Activated CD8-positive, alpha-beta memory T cell treated with anti-CD3 and anti-CD28 coated beads, Interleukin-2, amount 10 ng/mL, durations not matched to agents 7 days and 5 days (primary cell): ENCODE measurements around the gene TMC5. TPM values are rescaled to one million over a fixed set of nuclear protein-coding genes. Genes with fewer than 3 reads are reported as not detected.
A peak's percentile ranks its signal among the peaks of the same experiment; 100 is the strongest.
"Not testable (repeated sequence)": the region's sequence is repeated elsewhere in the genome, so short reads cannot be mapped to it uniquely, and the experiment has no call there.

Source experiments
- ATAC-seq: fragments of 150-1000 bp; cut with Tn5 transposase; one replicate; pipeline ENCODE4 v1.10.0; 2021; ENCODE audit warnings: moderate library complexity
- CTCF ChIA-PET: fragments of 350-600 bp; sonication (Branson Sonifier 250); formaldehyde crosslinking; loops from one replicate; lab custom pipeline; 2021; ENCODE audit warnings: antibody characterized with exemption; lab: Charles Lee
- DNase-seq: peaks from one replicate; pipeline ENCODE4 v3.0.0-alpha.2; 2020
- H3K27ac Mint-ChIP-seq: one replicate; pipeline ENCODE4 v1.8.0; 2021; ENCODE audit warnings: mild to moderate bottlenecking, mixed read lengths
- H3K27me3 Mint-ChIP-seq: one replicate; pipeline ENCODE4 v1.8.0; 2021; ENCODE audit warnings: mixed read lengths
- H3K36me3 Mint-ChIP-seq: one replicate; pipeline ENCODE4 v1.8.0; 2021; ENCODE audit warnings: mild to moderate bottlenecking, mixed read lengths
- H3K4me1 Mint-ChIP-seq: one replicate; pipeline ENCODE4 v1.8.0; 2021; ENCODE audit warnings: mixed read lengths
- H3K4me3 Mint-ChIP-seq: one replicate; pipeline ENCODE4 v1.8.0; 2021; ENCODE audit warnings: mild to moderate bottlenecking, moderate library complexity, mixed read lengths
- H3K9me3 Mint-ChIP-seq: one replicate; pipeline ENCODE4 v1.8.0; 2022; ENCODE audit warnings: low read depth, mixed read lengths
- total RNA-seq, 2 experiments: library from RNA; stranded (reverse); gene quantifications; one replicate each; pipeline ENCODE4 v1.2.3, GENCODE V29; 2021

Gene TMC5
- total RNA-seq: under 1 TPM in 1 of 2 experiments, not detected in 1; 0.09 TPM

- Mint-ChIP-seq H3K4me1 (no peaks in the 10 kb centered on the region), H3K27ac (no peak within 1 kb of the TSS), H3K27me3 (peaks cover 11% of the 10 kb centered on the region), H3K4me3 (no peak within 1 kb of the TSS), H3K36me3 (no peaks in the 10 kb centered on the region), H3K9me3 (peaks cover 4% of the 10 kb centered on the region)
- CTCF ChIA-PET: interaction anchor here (0.6 kb wide), 1 partner anchor 19 kb away, joined by 3 read pairs; no protein-coding TSS in a partner anchor
- ATAC-seq (no peak), DNase-seq (no peak)
Measured at GRCh38 chr16:19417640-19418039, at the start of gene TMC5. Gene TMC5 (plus strand): TSS chr16:19417883. CDS start chr16:19440039, 22,156 bp downstream.

DNA sequence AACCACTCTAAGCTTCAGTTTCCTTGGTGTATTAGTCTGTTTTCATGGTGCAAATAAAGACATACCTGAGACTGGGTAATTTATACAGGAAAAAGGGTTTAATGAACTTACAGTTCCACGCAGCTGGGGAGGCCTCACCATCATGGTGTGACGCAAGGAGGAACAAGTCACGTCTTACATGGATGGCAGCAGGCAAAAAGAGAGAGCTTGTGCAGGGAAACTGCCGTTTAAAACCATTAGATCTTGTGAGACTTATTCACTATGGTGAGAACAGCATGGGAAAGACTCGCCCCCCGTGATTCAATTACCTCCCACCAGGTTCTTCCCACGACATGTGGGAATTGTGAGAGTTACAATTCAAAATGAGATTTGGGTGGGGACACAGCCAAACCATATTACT lies 45.1 kb upstream of the TMC5 start:
- not testable (repeated sequence) for H3K4me3 Mint-ChIP-seq, H3K36me3 Mint-ChIP-seq, H3K4me1 Mint-ChIP-seq, H3K9me3 Mint-ChIP-seq, H3K27ac Mint-ChIP-seq, DNase-seq, H3K27me3 Mint-ChIP-seq, ATAC-seq
- CTCF ChIA-PET: interaction anchor here (2.4 kb wide), 1 partner anchor 9 kb away, joined by 5 read pairs; no protein-coding TSS in a partner anchor

DNA sequence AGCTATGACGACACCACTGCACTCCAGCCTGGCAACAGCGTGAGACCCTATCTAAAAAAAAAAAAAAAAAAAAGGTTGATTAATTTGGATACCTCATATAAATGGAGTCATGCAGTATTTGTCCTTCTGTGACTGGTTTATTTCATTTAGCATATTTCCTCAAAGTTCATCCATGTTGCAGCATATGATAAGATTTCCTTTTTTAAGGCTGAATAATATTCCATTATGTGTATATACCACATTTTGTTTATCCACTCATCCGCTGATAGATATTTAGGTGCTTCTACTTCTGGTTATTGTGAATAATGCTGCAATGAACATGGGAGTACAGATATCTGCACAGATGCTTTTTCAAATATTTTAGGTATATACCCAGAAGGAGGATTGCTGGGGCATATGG lies 43.3 kb upstream of the TMC5 start:
- DNase-seq (no peak), ATAC-seq (no peak)
- no peak overlapping the region for H3K27ac Mint-ChIP-seq
- H3K9me3 Mint-ChIP-seq: no peaks in the 10 kb centered on the region
- H3K4me1 Mint-ChIP-seq: no peaks in the 10 kb centered on the region
- H3K27me3 Mint-ChIP-seq: peaks cover 8% of the 10 kb centered on the region
- no peak overlapping the region for H3K4me3 Mint-ChIP-seq
- CTCF ChIA-PET: interaction anchor here (1.0 kb wide), 1 partner anchor 288 kb away, joined by 9 read pairs; no protein-coding TSS in a partner anchor
- no peaks in the 10 kb centered on the region for H3K36me3 Mint-ChIP-seq

DNA sequence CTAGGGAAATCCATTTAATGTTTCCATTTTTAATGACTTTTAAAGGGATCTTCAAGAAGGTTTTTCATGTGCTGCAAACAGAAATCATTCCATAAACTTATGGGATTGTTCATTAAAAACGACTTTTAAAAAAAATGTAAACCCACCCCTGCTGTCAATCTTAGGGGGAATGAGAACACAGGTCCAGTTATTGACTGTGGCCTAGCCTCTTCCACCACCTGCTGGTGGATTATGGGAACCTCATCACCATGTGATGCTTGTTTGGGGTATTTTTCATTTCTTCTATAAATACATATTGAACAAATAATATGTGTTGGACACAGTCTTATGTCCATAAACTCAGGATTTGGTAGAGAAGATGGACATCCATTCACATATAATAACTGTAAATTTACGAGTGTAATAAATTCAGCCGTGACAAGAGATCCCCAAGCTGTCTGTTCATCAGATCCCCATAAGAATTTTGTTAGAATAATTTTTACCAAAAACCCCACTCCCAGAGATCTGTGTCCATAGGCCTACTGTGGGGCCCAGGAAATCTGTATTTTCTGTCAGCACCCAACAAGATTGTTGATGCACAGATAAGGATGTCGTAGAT lies 42.0 kb upstream of the TMC5 start:
- ATAC-seq: peak; percentile 61
- peak; percentile 48 for DNase-seq
- Mint-ChIP-seq H3K9me3 (no peaks in the 10 kb centered on the region), H3K27me3 (peaks cover 8% of the 10 kb centered on the region), H3K36me3 (no peaks in the 10 kb centered on the region), H3K27ac (no peak overlapping the region), H3K4me3 (no peak overlapping the region), H3K4me1 (peaks cover 10% of the 10 kb centered on the region)
- CTCF ChIA-PET: interaction anchor here (0.7 to 1.1 kb wide), 5 partner anchors 273 to 292 kb away, joined by 3 to 9 read pairs (median 4); no protein-coding TSS in a partner anchor

DNA sequence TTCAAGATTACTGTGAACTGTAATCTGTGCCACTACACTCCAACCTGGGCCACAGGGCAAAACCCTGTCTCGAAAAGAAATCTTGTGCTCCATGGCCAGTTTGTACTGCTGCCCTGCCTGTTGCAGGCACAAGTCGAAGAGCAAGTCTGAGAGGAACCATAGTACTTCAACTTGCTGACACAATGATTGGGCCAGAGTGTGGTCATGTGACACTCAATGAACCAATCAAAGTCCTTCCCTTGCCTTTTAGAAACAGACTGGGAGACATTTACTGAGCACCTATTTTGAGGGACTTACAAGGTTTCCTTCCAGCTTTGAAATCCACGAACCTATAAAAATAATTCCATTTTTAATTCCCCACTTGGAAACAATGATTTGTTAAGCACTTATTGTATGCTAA lies 39.8 kb upstream of the TMC5 start:
- H3K27me3 Mint-ChIP-seq: peaks cover 24% of the 10 kb centered on the region
- no peaks in the 10 kb centered on the region for H3K9me3 Mint-ChIP-seq
- ATAC-seq: no peak
- H3K36me3 Mint-ChIP-seq: no peaks in the 10 kb centered on the region
- no peak overlapping the region for H3K4me3 Mint-ChIP-seq
- no peak overlapping the region for H3K27ac Mint-ChIP-seq
- CTCF ChIA-PET: interaction anchor here (1.8 kb wide), 1 partner anchor 292 kb away, joined by 10 read pairs; no protein-coding TSS in a partner anchor
- DNase-seq: no peak
- peaks cover 26% of the 10 kb centered on the region for H3K4me1 Mint-ChIP-seq

DNA sequence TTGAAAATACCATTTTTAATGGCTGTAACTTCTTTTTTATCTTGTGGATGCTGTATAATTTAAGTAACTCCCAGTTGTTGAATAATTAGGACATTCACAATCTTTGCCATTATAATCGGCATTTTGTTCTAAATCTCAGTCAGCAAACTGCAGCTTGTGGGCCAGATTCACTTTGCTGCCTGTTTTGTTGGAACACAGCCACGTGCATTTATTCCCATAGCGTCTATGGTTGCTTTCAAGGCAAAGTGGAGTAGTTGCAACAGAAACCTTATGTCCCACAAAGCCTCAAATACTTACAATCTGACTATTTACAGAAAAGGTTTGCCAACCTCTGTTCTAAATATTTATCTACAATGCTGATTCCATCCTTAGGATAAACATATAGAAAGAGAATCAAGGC lies 39.2 kb upstream of the TMC5 start:
- no peak for DNase-seq
- H3K27ac Mint-ChIP-seq: no peak overlapping the region
- H3K36me3 Mint-ChIP-seq: no peaks in the 10 kb centered on the region
- CTCF ChIA-PET: interaction anchor here (1.8 kb wide), 1 partner anchor 293 kb away, joined by 10 read pairs; no protein-coding TSS in a partner anchor
- ATAC-seq: no peak
- H3K9me3 Mint-ChIP-seq: no peaks in the 10 kb centered on the region
- H3K4me3 Mint-ChIP-seq: no peak overlapping the region
- peaks cover 29% of the 10 kb centered on the region for H3K27me3 Mint-ChIP-seq
- H3K4me1 Mint-ChIP-seq: peaks cover 32% of the 10 kb centered on the region

- no peak overlapping the region for H3K4me3 Mint-ChIP-seq
- peaks cover 34% of the 10 kb centered on the region for H3K27me3 Mint-ChIP-seq
- no peaks in the 10 kb centered on the region for H3K36me3 Mint-ChIP-seq
- CTCF ChIA-PET: interaction anchor here (1.9 kb wide), 1 partner anchor 9 kb away, joined by 6 read pairs; no protein-coding TSS in a partner anchor
- peak overlapping the region; percentile 74 for H3K27ac Mint-ChIP-seq
- ATAC-seq (no peak), DNase-seq (no peak)
- H3K4me1 Mint-ChIP-seq: peaks cover 36% of the 10 kb centered on the region
- no peaks in the 10 kb centered on the region for H3K9me3 Mint-ChIP-seq
Measured at GRCh38 chr16:19379838-19380237, 37.8 kb upstream of the TMC5 start.

DNA sequence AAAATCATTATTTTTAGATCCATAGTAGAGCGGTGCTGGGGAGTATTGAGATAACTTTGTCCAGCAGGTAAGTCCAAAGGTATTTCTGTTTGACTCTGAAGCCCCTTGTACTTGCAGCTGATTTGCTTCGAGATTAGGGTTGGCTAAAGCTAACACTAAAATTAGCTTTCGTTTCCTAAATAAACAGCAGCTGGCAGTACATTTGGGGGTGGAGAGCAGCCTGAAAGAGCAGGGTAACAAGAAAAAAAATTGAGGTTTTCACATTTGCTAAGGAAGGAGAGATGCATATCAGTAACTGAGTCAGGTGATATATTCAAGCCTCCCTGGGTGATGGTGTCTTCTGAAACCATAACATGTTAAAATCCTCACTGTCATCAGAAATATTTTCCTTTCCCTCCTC lies 37.4 kb upstream of the TMC5 start:
- peaks cover 36% of the 10 kb centered on the region for H3K4me1 Mint-ChIP-seq
- H3K36me3 Mint-ChIP-seq: no peaks in the 10 kb centered on the region
- peak overlapping the region; percentile 74 for H3K27ac Mint-ChIP-seq
- DNase-seq: peak; percentile 51
- H3K4me3 Mint-ChIP-seq: no peak overlapping the region
- ATAC-seq: peak; percentile 83
- H3K27me3 Mint-ChIP-seq: peaks cover 39% of the 10 kb centered on the region
- CTCF ChIA-PET: interaction anchor here (1.9 kb wide), 2 partner anchors 9 to 294 kb away, joined by 6 to 14 read pairs; no protein-coding TSS in a partner anchor
- no peaks in the 10 kb centered on the region for H3K9me3 Mint-ChIP-seq

DNA sequence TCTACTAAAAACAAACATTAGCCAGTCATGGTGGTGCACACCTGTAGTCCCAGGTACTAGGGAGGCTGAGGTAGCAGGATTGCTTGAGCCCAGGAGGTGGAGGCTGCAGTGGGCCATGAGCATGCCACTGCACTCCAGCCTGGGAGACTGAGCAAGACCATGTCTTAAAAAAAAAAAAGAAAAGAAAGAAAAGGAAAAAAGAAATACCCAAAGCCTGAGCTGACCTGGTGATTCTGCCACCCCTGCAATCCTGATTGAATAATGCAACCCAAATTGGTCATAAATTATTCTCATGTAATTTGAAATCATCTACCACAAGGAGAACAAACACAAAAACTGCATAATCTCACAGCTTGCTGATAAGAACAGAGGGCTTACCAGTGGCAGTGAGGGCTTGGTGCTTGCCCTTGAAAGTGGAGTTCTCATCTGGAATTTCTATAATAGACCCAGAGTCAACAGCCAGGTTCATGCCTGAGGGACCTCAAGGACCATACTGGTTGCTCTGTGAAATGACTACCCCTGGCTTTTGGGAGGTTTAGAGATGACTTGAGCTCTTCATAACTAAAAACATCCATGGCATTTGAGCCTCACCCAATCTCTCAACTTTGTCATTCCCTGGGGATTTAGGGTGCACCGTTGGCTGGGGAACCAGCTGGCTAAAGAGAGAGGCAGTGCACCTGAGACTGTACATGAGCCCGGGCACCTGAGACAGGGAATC lies 35.4 kb upstream of the TMC5 start:
- Mint-ChIP-seq H3K4me1 (peaks cover 36% of the 10 kb centered on the region), H3K27me3 (peaks cover 39% of the 10 kb centered on the region), H3K9me3 (no peaks in the 10 kb centered on the region), H3K27ac (no peak overlapping the region), H3K36me3 (no peaks in the 10 kb centered on the region), H3K4me3 (no peak overlapping the region)
- CTCF ChIA-PET: interaction anchor here (0.8 to 1.9 kb wide), 4 partner anchors 10 to 296 kb away, joined by 3 to 14 read pairs (median 4); no protein-coding TSS in a partner anchor
- DNase-seq (no peak), ATAC-seq (no peak)

DNA sequence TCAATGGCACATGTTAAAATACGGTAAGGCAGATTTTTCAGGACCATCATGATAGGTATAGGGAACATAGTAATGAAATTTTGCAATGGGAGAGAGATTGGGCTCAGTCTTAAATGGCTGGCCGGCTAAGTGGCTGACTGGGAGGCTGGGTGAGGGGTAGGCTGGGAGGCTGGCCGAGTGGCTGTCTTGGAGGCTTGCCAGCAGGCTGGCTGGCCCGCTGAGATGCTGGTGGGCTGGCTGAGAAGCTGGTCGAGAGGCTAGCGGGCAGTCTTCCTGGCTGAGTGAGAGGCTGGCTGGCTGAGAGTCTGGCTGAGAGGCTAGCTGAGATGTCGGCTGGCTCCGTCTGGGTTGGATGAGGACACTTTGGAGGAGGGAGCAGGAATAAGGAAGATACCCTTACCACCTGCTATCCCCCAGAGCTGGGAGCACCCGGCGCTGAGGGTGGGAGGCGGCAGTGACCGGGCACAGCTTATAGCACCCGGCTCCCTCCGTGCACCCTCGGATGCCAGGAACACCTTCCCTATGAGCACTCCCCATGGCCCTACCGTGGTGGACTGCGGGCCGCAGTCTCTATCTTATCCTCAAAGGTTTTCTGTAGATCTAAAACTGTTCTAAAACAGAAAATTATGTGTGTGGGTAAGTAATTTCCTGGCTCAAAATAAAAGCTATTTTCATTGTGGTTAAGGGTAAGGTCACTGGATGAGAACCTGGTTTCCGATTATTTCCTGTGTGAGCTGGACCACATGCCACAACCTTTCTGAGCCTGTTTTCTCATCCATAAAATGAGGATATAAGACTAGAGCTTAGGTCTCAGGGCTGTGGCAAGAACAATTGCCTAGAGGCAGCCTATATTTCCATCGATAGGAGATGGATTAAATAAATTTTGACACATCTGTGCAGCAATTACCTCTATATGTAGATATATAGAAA lies 34.5 kb upstream of the TMC5 start:
- peak overlapping the region; percentile 27 for H3K4me3 Mint-ChIP-seq
- H3K36me3 Mint-ChIP-seq: no peaks in the 10 kb centered on the region
- peak overlapping the region; percentile 72 for H3K27ac Mint-ChIP-seq
- H3K9me3 Mint-ChIP-seq: no peaks in the 10 kb centered on the region
- CTCF ChIA-PET: interaction anchor here (0.6 to 1.0 kb wide), 3 partner anchors 11 to 160 kb away, joined by 3 read pairs; no protein-coding TSS in a partner anchor
- H3K27me3 Mint-ChIP-seq: peaks cover 45% of the 10 kb centered on the region
- H3K4me1 Mint-ChIP-seq: peaks cover 36% of the 10 kb centered on the region
- DNase-seq (peak; percentile 58), ATAC-seq (no peak)

DNA sequence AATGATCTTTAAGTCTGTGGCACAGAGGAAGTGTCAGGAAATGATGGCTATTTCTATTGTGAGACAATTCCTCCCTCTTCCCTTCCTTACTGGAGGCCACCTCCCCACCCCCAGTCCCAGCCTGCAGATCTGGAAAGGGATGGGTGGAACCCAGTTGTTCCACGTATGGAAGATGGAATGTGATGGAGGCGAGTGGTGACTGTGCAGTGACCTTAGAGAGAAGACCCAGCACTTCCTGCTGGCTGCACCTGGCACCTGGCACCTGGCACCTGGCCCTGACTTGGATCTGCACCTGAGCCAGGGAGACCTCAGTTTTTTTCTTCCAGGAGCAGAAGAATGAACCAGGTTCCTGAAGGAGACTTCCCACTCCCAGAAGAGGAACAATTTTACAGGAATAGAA lies 33.0 kb upstream of the TMC5 start:
- Mint-ChIP-seq H3K36me3 (no peaks in the 10 kb centered on the region), H3K9me3 (no peaks in the 10 kb centered on the region), H3K27me3 (peaks cover 55% of the 10 kb centered on the region), H3K27ac (no peak overlapping the region), H3K4me3 (no peak overlapping the region), H3K4me1 (peaks cover 39% of the 10 kb centered on the region)
- no peak for DNase-seq
- ATAC-seq: no peak
- CTCF ChIA-PET: no interaction called here

DNA sequence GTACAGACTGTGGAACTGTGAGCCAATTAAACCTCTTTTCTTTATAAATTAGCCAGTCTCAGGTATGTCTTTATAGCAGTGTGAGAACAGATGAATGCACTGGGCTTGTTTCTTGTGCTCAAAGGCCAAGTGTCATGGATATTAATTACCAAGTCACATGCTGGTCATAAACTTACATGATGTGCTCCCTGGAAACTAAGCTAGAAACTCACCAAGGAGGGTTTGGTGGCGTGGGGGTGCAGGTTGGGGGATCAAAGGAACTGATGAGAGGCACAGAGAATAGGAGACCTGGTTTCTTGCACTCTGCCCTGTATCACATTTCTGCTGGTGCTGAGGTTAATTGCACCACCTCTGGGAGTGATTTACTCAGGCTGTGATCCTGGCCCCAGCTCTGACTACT lies 31.2 kb upstream of the TMC5 start:
- DNase-seq: no peak
- no peak overlapping the region for H3K27ac Mint-ChIP-seq
- H3K9me3 Mint-ChIP-seq: no peaks in the 10 kb centered on the region
- H3K4me3 Mint-ChIP-seq: no peak overlapping the region
- H3K36me3 Mint-ChIP-seq: no peaks in the 10 kb centered on the region
- peaks cover 51% of the 10 kb centered on the region for H3K27me3 Mint-ChIP-seq
- no peak for ATAC-seq
- peaks cover 25% of the 10 kb centered on the region for H3K4me1 Mint-ChIP-seq
- CTCF ChIA-PET: interaction anchor here (1.3 kb wide), 1 partner anchor 116 kb away, joined by 4 read pairs; no protein-coding TSS in a partner anchor
